ENCODE results near the gene DTX3L. TPM values are rescaled to one million over a fixed set of nuclear protein-coding genes. Genes with fewer than 3 reads are reported as not detected.

DTX3L gene
- total and polyA plus RNA-seq, 2 of the 8 experiments (the other 6 are each of a cell fraction or from before 2014, with no cell fraction given), result 1.7 to 11.3 TPM

- TF ChIP-seq CEBPB (IDR thresholded peaks at IDR 0.05; ENCODE audit: low read depth, low read length) (no peak), FOSL1 (IDR thresholded peaks at IDR 0.05; ENCODE audit: insufficient read depth, low read depth, low read length) (no peak), SIX5 (IDR thresholded peaks at IDR 0.05; ENCODE audit: low read depth, low read length) (no peak), RAD21 (IDR thresholded peaks at IDR 0.05 in 1 of 2, conservative IDR thresholded peaks at IDR 0.05 in 1 of 2; ENCODE audit: low read depth in 2 of 2, low read length in 2 of 2) (no peak)
- TF ChIP-seq, protein P1, sequence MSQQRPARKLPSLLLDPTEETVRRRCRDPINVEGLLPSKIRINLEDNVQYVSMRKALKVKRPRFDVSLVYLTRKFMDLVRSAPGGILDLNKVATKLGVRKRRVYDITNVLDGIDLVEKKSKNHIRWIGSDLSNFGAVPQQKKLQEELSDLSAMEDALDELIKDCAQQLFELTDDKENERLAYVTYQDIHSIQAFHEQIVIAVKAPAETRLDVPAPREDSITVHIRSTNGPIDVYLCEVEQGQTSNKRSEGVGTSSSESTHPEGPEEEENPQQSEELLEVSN (IDR thresholded peaks at IDR 0.05), result no peak
Observed at GRCh38 chr3:122533480-122533879, 30.7 kb upstream of the DTX3L start (continued).
